ENCODE data around the gene KASH5. TPM values are rescaled to one million over a fixed set of nuclear protein-coding genes. Genes with fewer than 3 reads are reported as not detected.

The KASH5 gene
- total and polyA plus RNA-seq, 2 of the 8 experiments (the other 6 are each of a cell fraction or from before 2014, with no cell fraction given): 0.05 to 0.19 TPM

- no peak; the same call in 1 of the 2 replicates for TF ChIP-seq RBBP5 (IDR thresholded peaks at IDR 0.05; ENCODE audit: borderline replicate concordance, low read depth, low read length)
- no peak for TF ChIP-seq RXRA (IDR thresholded peaks at IDR 0.05; ENCODE audit: insufficient read depth, low read depth, low read length)
- TF ChIP-seq MAFK (IDR thresholded peaks at IDR 0.05; ENCODE audit: low read depth, low read length): no peak
- TF ChIP-seq CHD1 (IDR thresholded peaks at IDR 0.05; ENCODE audit: low read depth, low read length): no peak
- no peak for TF ChIP-seq SP4 (IDR thresholded peaks at IDR 0.05; ENCODE audit: low read length)
- no peak for TF ChIP-seq CBX8 (IDR thresholded peaks at IDR 0.05; ENCODE audit: borderline replicate concordance, low read depth, low read length)
- no peak for TF ChIP-seq JUND (IDR thresholded peaks at IDR 0.05; ENCODE audit: low read length)
- no peak for TF ChIP-seq SP2 (IDR thresholded peaks at IDR 0.05; ENCODE audit: low read length)
- no peak for TF ChIP-seq NRF1 (IDR thresholded peaks at IDR 0.05; ENCODE audit: low read depth, low read length)
- peak; percentile 59; the same call in 1 of the 2 replicates for TF ChIP-seq TAF1 (IDR thresholded peaks at IDR 0.05; ENCODE audit: low read depth, low read length)
- TF ChIP-seq RFX5 (IDR thresholded peaks at IDR 0.05; ENCODE audit: borderline replicate concordance, low read depth, low read length): no peak
- peak; percentile 23; the same call in 1 of the 2 replicates for TF ChIP-seq ATF2 (IDR thresholded peaks at IDR 0.05; ENCODE audit: low read length)
- TF ChIP-seq HDAC2 (IDR thresholded peaks at IDR 0.05; ENCODE audit: borderline replicate concordance in 1 of 2, low read depth in 2 of 2, low read length in 2 of 2): no peak
- no peak for TF ChIP-seq JUN (IDR thresholded peaks at IDR 0.05; ENCODE audit: low read depth, low read length)
- TF ChIP-seq FOSL1 (IDR thresholded peaks at IDR 0.05; ENCODE audit: insufficient read depth, low read depth, low read length): no peak
- no peak for TF ChIP-seq EP300 (IDR thresholded peaks at IDR 0.05; ENCODE audit: borderline replicate concordance in 1 of 2, low read depth in 2 of 2, low read length in 2 of 2)
- no peak for TF ChIP-seq KDM5A (IDR thresholded peaks at IDR 0.05; ENCODE audit: low read length)
- no peak for TF ChIP-seq CEBPB (IDR thresholded peaks at IDR 0.05; ENCODE audit: low read depth, low read length)
- no peak for TF ChIP-seq E2F6 (IDR thresholded peaks at IDR 0.05)
- TF ChIP-seq GTF2F1 (IDR thresholded peaks at IDR 0.05; ENCODE audit: borderline replicate concordance, low read depth, low read length): no peak
- no peak for TF ChIP-seq SRF (IDR thresholded peaks at IDR 0.05; ENCODE audit: low read depth, low read length)
- no peak for TF ChIP-seq POU5F1 (IDR thresholded peaks at IDR 0.05; ENCODE audit: low read depth, low read length)
- TF ChIP-seq EGR1 (IDR thresholded peaks at IDR 0.05; ENCODE audit: borderline replicate concordance, low read depth, low read length): no peak
Measured at GRCh38 chr19:49338691-49339300, 49.3 kb upstream of the KASH5 start (continued).
